Esophagus squamous epithelium (tissue), 5 donors: Measurements from ENCODE around the gene THAP3. TPM values are rescaled to one million over a fixed set of nuclear protein-coding genes. Genes with fewer than 3 reads are reported as not detected.

Source experiments
- DNase-seq: peaks from one replicate; lab custom pipeline; 2025; lab: John Stamatoyannopoulos, UW
- H3K27ac ChIP-seq, 4 donors: fragments of 200-600 bp; sonication (generic); one replicate each; pipeline ENCODE4 v1.5.1; 2016 to 2019; ENCODE audit warnings: mild to moderate bottlenecking in 1 of 4
- H3K27me3 ChIP-seq, 4 donors: fragments of 200-600 bp; sonication (generic); 1 replicate in 3 of 4; 2 replicates in 1 of 4; pipeline versions ENCODE4 v1.5.1 to v1.6.0; 2017 to 2021; ENCODE audit warnings: antibody characterized with exemption in 1 of 4
- H3K36me3 ChIP-seq, 3 donors: fragments of 200-600 bp; sonication (generic); one replicate each; pipeline ENCODE4 v1.5.1; 2016 to 2019
- H3K4me1 ChIP-seq, 3 donors: fragments of 200-600 bp; sonication (generic); one replicate each; pipeline ENCODE4 v1.5.1; 2017 to 2019
- H3K4me3 ChIP-seq, 4 donors: fragments of 200-600 bp; sonication (generic); 1 replicate in 3 of 4; 2 replicates in 1 of 4; pipeline ENCODE4 v1.5.1; 2016 to 2019; ENCODE audit warnings: mild to moderate bottlenecking in 2 of 4, moderate library complexity in 1 of 4
- H3K9me3 ChIP-seq, 3 donors: fragments of 200-600 bp; sonication (generic); one replicate each; pipeline ENCODE4 v1.5.1; 2016 to 2019
- POLR2A ChIP-seq, 4 donors: fragments of 450-650 bp; IDR thresholded peaks; one replicate each; pipeline ENCODE4 v1.6.1; 2017; ENCODE audit warnings: antibody characterized with exemption in 4 of 4, mild to moderate bottlenecking in 4 of 4, moderate library complexity in 3 of 4
- WGBS, 2 donors: methylation state at CpG; one replicate each; pipeline ENCODE4 v1.1.5; 2018; 5-methylcytosine and 5-hydroxymethylcytosine counted together
- intact Hi-C: fragments of 100-400 bp; cut with DNase I; formaldehyde crosslinking; loops from one replicate; pipeline ENCODE4 v1.15.0; 2022
- total RNA-seq, 4 donors: library from RNA; depleted of rRNA; stranded (reverse); fragments of >200 nt; gene quantifications; one replicate each; pipeline ENCODE4 v1.1.0, GENCODE V29; 2016
- TF ChIP-seq, protein P1 (sequence below), 6 experiments: fragments of 450-650 bp in 4 of 6; fragments of 200-600 bp in 2 of 6; sonication (generic) in 2 of 6; IDR thresholded peaks; one replicate each; pipeline ENCODE4 v1.5.1; 2016 to 2019; ENCODE audit warnings: antibody characterized with exemption in 6 of 6, mild to moderate bottlenecking in 4 of 6, moderate library complexity in 4 of 6
- donor health status: DM: yes; HTN: yes; CAD: no.

Gene THAP3
- total RNA-seq, 4 donors from 2014 or later: 4.8 to 17.1 (median 13.3) TPM

GRCh38 chr1:6619045-6619444 lies 5.6 kb upstream of the THAP3 start:
- H3K27me3 ChIP-seq: no peaks in the 10 kb centered on the region
- peaks cover 6 to 23% (median 12%) of the 10 kb centered on the region in 3 donors for H3K4me1 ChIP-seq
- no peak overlapping the region for H3K27ac ChIP-seq
- TF ChIP-seq, protein P1, sequence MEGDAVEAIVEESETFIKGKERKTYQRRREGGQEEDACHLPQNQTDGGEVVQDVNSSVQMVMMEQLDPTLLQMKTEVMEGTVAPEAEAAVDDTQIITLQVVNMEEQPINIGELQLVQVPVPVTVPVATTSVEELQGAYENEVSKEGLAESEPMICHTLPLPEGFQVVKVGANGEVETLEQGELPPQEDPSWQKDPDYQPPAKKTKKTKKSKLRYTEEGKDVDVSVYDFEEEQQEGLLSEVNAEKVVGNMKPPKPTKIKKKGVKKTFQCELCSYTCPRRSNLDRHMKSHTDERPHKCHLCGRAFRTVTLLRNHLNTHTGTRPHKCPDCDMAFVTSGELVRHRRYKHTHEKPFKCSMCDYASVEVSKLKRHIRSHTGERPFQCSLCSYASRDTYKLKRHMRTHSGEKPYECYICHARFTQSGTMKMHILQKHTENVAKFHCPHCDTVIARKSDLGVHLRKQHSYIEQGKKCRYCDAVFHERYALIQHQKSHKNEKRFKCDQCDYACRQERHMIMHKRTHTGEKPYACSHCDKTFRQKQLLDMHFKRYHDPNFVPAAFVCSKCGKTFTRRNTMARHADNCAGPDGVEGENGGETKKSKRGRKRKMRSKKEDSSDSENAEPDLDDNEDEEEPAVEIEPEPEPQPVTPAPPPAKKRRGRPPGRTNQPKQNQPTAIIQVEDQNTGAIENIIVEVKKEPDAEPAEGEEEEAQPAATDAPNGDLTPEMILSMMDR (IDR thresholded peaks at IDR 0.05): no peak
- no peak for TF ChIP-seq POLR2A (IDR thresholded peaks at IDR 0.05)
- H3K9me3 ChIP-seq: no peaks in the 10 kb centered on the region
- DNase-seq: no peak
- H3K36me3 ChIP-seq: peaks cover 0 to 71% (median 32%) of the 10 kb centered on the region in 3 donors
- intact Hi-C loops: no loop called here
- WGBS, 2 donors: 88 to 90% methylated on average over 3 to 4 of the region's 4 CpGs
- no peak overlapping the region for H3K4me3 ChIP-seq

- no peak overlapping the region for H3K4me3 ChIP-seq
- H3K27ac ChIP-seq: no peak overlapping the region
- TF ChIP-seq POLR2A (IDR thresholded peaks at IDR 0.05): no peak
- TF ChIP-seq, protein P1 (IDR thresholded peaks at IDR 0.05): no peak
- intact Hi-C loops: loop anchor here (10.0 kb wide), 1 partner anchor 67 kb away; the partner anchor contains the start of genes NOL9 and TAS1R1
- no peaks in the 10 kb centered on the region for H3K27me3 ChIP-seq
- H3K9me3 ChIP-seq: no peaks in the 10 kb centered on the region
- 77 to 89% methylated on average over 16 to 27 of the region's 41 CpGs for WGBS, 2 donors
- no peak for DNase-seq
- peaks cover 10 to 25% (median 15%) of the 10 kb centered on the region in 3 donors for H3K4me1 ChIP-seq
- peaks cover 0 to 74% (median 32%) of the 10 kb centered on the region in 3 donors for H3K36me3 ChIP-seq
Measured at GRCh38 chr1:6621429-6622391, 3.0 kb upstream of the THAP3 start.

DNA sequence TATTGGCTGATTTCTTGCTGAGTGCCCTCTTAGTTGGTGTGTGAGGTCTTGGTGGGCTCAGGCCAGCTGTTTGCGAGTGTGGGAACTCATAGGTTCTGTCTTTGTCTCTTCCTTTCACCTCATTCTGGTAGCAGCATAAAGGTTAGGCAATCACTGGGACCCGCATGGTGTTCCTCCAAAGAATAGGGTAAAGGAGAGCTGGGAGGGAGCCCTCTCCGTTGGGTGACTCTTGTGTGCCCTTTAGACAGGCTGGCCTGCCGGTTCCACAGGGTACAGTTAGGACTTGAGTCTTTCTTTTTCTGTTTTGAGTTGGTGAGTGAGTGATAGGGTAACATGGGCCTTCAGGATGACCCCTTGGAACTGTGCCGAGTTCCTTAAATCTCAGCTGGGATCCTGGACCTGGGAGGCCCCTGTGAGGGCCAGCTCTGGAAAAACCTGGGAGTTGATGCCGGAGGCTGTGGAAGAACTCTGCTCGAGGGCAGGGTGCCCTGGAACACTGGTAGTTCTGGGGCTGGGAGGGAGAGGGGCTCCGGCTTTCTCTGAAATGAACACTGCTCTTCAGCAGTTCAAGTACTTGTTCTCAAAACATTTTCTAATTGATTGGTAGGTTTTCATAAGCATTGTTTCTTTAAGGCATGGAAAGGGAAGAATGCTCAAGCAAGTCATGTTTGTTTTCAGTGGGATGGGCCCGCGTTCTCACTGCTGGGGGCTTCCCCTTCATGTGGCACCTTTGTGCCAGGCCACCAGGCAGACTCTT lies 2.1 kb upstream of the THAP3 start:
- no peak for DNase-seq
- intact Hi-C loops: loop anchor here (10.0 kb wide), 1 partner anchor 68 kb away; the partner anchor contains the start of genes NOL9 and TAS1R1
- Histone ChIP-seq H3K4me3 (no peak overlapping the region), H3K4me1 (peaks cover 11 to 27% (median 13%) of the 10 kb centered on the region in 3 donors), H3K27ac (no peak overlapping the region), H3K36me3 (peaks cover 0 to 76% (median 32%) of the 10 kb centered on the region in 3 donors), H3K9me3 (no peaks in the 10 kb centered on the region), H3K27me3 (no peaks in the 10 kb centered on the region)
- 73 to 79% methylated on average over 6 to 8 of the region's 10 CpGs for WGBS, 2 donors
- no peak for TF ChIP-seq POLR2A (IDR thresholded peaks at IDR 0.05)
- TF ChIP-seq, protein P1 (IDR thresholded peaks at IDR 0.05): no peak

DNA sequence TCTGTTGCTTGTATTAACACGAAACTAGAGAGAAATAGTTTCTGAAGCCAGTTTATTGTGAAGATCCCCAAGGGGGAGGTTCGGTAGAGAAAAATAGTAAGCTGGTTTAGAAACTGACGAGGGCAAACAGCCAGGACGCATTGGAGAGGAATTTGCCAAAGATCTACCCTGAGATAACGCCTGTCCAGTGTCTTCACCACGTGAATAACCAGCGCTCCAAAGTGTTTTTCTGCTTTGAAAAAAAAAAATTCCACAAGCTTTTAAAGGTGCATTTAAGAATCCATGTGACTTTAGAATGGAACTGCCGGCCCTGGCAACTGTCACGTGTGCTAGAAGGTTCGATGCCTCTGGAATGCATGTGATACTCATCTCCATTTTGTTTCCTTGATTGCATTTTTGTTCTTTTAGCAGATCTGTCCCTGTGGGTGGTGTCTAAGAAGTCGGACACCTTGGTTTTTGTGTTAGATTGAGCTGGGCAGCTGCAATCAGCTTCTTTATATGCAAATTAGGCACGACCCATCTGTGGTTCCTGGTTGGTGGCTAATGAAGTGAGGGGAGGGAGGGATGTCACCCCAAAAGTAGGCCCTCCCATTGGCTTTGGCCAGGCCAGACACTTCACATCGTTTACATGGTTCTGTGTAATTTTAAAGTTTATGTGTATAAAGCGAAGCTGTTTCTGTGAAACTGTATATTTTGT lies 1.3 kb upstream of the THAP3 start:
- WGBS, 2 donors: 69 to 72% methylated on average over 14 of the region's 14 CpGs
- Histone ChIP-seq H3K27ac (peak overlapping the region in 1 of 4 donors; percentile 85), H3K4me3 (no peak overlapping the region), H3K9me3 (no peaks in the 10 kb centered on the region), H3K27me3 (no peaks in the 10 kb centered on the region), H3K4me1 (peaks cover 11 to 36% (median 13%) of the 10 kb centered on the region in 3 donors), H3K36me3 (peaks cover 0 to 76% (median 32%) of the 10 kb centered on the region in 3 donors)
- intact Hi-C loops: loop anchor here (10.0 kb wide), 1 partner anchor 69 kb away; the partner anchor contains the start of genes NOL9 and TAS1R1
- no peak for TF ChIP-seq POLR2A (IDR thresholded peaks at IDR 0.05)
- TF ChIP-seq, protein P1 (IDR thresholded peaks at IDR 0.05): no peak
- DNase-seq: no peak
